ENCODE results near the gene SLAMF1.
"Not testable (repeated sequence)": the region's sequence is repeated elsewhere in the genome, so short reads cannot be mapped to it uniquely, and the experiment has no call there.

Gene SLAMF1, protein sequence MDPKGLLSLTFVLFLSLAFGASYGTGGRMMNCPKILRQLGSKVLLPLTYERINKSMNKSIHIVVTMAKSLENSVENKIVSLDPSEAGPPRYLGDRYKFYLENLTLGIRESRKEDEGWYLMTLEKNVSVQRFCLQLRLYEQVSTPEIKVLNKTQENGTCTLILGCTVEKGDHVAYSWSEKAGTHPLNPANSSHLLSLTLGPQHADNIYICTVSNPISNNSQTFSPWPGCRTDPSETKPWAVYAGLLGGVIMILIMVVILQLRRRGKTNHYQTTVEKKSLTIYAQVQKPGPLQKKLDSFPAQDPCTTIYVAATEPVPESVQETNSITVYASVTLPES

DNA sequence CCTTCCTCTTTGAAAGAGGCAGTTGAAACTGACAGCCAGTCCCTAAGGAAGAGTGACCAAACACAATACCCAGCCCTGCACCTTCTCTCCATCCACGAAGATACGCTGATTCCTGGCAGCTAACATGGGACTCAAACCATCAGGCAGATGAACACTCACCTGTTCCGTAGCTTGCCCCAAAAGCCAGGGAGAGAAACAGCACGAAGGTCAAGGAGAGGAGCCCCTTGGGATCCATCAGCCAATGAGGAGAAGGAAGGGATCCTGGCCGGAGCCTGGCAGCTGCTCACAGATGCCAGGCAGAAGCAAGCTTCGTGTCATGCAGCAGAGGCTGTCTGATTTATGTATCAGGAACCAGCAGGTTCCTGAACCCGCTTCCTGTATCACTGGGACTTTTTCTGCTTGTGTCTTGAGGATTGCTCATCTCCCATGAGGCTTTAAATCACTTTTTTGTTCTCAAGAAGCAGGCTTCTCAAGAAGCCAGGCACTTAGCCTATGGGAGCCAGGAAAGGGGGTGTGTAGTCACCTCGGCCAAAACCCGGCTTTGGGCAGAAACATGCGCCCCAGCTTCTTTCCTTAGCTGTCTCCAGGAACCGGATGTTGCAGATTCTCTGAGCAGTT is at the start of gene SLAMF1:
TSS of gene SLAMF1 (minus strand) at position 334 of the 618 bp plus-strand sequence. CDS start at position 235, 99 bp downstream.
- DNase-seq, result no peak

- DNase-seq, result not testable (repeated sequence)
These were observed 45.5 kb upstream of the SLAMF1 start for GRCh38 chr1:160692390-160692789.

DNA sequence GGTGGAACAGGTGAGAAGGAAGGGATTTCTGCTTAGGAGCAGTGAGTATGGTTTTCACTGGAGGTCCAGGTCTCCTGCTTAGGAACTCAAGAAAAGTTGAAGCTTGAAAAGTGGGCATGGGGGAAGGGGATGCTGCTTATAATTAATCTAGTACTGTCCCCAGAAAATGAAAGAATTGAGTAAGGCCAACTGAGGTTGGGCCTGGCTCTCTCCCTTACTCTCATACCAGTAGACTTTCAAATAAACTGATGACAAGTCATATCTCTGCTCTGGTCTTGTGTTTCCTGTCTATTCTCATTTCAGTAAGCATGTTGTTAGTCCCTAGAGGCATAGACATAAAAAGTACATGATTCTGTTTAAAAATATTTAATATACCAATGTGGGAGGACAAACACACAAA is 38.4 kb upstream of the SLAMF1 start:
- DNase-seq, result no peak

- DNase-seq, result no peak
These were observed 36.4 kb upstream of the SLAMF1 start for GRCh38 chr1:160682983-160683865.

DNA sequence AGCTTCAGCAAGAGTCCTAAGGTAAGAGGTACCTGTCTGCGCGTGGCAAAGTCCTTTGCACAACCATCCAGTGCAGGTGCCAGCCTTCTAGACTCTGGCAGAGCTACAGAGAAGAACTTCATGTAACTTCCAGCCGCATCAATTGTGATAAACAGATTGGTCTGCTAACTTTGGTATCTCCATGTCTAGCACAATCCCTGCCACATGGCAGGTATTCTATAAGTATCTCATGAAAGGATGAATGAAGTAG is 35.0 kb upstream of the SLAMF1 start:
- no peak for DNase-seq

- no peak for DNase-seq
These were observed 34.4 kb upstream of the SLAMF1 start for GRCh38 chr1:160681066-160681890.

GRCh38 chr1:160680399-160680798 is 33.6 kb upstream of the SLAMF1 start:
- DNase-seq, result no peak

DNA sequence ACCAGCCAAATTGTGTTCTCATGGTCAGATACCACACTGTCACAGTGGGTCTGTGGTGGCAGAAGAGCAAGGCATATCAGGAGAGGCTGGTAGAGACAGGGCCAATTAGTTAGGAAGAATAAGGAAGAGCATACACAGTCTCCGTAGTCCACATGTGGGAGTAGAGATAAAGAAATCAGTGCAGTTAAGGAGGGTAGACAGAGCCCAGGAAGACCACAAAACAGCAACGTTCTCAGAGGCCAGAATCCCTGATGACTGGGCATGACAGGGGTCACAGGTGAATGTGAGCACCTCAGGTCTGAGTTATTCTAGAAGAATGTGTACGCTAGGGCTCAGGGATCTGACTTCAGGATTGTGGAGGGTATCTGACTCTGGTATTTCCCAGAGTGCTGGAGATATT is 33.0 kb upstream of the SLAMF1 start:
- no peak for DNase-seq

- no peak for DNase-seq
These were observed 30.2 kb upstream of the SLAMF1 start for GRCh38 chr1:160676869-160677597.

DNA sequence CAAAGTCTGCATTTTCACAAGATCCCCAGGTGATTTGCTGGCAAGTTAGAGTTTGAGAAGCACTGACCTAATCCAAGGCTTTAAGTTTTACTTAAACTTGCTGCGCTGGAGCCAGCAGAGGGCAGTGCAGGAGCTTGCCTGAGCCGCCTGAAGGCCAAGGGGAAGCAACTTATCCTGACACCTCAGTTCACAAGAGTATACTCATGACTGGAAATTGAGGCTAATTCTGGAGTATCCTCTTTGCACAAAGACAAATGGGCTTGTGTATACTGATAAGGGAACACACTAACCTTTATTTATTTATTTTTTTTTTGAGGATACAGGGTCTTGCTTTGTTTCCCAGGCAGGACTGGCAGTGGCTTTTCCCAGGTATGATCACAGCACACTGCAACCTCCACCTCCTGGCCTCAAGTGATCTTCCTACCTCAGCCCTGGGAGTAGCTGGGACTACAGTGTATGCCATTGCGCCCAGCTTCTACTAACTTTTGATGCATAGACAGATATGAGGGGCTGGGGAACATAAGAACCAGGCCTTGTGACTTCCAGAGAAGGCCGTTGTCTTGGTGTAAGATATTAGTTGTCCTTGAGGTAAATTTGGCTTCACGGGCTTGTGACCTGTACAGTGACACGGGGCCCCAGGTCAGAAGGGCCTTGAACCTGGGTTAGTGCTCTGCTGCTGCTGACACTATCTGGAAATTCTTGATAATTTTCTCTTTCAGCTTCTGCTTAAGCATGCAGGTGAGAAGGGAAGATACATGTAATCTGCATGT is 29.0 kb upstream of the SLAMF1 start:
- peak; percentile 40 for DNase-seq

DNA sequence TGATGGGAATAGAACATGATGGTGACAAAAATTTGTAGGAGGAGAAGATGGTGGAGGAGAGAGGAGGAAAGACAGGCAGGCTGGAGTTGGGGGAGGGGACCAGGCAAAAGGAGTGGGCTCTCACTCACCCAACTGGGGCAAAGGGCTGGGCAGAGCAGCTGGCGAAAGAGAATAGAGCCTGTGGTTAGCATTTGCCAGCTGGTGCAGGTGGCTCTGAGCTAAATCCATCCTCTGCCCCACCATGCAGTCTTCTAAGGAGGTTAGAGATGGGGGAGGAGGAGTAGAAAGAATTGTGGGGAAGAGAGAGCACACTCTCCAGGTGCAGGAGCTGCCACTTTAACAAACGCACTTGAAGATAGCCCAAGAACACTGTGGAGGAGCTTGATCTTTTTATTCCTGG is 27.6 kb upstream of the SLAMF1 start:
- no peak for DNase-seq

DNA sequence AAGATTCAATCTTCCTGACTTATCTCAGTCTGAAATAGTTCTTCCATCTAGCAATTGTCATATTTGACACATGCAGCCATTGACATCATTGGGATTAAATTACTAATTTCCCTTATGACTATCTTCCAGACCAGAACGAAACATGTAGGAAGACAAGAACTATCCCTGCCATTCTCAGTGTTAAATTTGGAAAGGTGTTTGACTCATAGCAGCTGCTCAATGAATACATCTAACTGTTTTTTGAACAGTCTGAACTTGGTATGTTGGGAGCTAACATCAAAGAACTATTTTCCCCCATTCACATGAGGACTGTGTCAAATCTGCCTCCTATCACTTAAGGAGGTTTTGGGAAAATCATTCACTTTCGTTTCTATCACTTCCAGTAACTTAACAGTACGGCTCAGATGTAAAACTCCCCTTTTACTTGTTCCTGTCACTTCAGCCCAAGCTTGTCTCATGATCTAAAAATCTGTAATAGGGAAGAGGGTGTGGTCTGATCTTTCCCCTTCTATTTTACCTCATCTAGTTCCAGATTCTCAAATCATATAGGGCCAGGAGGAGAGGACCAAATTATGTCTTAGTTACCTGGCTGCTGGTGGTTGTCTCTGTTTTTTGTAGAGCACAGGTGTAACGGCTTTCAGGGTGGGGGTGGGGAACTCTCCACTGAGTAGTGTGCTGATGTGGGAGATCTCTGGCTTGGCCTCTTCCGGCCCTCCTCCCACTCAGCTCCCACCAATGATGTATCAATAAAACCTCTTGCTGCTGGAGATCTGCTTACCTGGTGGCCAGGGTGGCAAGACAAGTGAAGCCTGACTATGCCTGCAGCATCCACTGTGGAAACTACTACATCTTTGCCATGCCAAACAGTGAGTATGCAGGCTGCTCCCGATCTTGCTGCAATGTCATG is 26.2 kb upstream of the SLAMF1 start:
- DNase-seq, result no peak

- DNase-seq, result no peak
These were observed 25.0 kb upstream of the SLAMF1 start for GRCh38 chr1:160671603-160672517.

DNA sequence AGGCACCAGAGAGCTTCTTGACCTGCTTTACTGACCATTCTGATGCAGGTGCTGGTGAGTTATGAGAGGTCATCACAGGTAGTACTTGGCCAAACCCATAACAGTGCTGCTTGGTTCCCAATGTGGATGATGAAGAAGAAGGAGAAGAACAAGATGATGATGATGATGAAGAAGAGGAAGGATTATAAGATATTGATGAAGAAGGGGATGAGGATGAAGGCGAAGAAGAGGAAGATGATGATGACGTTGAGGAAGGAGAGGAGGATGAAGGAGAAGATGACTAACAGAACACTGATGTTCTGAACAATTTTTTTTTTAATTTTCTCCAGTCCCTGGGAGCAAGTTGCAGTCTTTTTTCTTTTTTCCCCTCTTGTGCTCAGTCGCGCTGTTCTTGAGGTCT is 23.9 kb upstream of the SLAMF1 start:
- DNase-seq, result no peak

- DNase-seq, result no peak
These were observed 23.0 kb upstream of the SLAMF1 start for GRCh38 chr1:160669802-160670201.

DNA sequence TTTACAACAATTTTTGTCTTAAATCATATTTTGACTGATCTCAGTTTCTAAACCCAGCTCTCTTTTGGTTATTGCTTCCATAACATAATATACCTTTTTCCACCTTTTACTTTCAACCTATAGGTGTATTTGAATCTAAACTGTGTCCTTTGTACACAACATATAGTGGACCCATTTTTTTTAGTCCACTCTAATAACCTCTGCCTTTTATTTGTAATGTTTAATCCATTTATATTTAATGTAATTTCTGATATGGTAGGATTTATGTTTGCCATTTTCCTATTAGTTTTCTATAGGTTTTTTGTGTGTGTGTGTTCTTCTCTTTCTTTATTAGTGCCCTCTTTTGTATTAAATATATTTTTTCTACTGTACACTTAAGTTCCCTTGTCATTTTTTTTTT is 22.4 kb upstream of the SLAMF1 start:
- DNase-seq, result no peak

GRCh38 chr1:160667896-160668295 is 21.1 kb upstream of the SLAMF1 start:
- DNase-seq, result no peak

DNA sequence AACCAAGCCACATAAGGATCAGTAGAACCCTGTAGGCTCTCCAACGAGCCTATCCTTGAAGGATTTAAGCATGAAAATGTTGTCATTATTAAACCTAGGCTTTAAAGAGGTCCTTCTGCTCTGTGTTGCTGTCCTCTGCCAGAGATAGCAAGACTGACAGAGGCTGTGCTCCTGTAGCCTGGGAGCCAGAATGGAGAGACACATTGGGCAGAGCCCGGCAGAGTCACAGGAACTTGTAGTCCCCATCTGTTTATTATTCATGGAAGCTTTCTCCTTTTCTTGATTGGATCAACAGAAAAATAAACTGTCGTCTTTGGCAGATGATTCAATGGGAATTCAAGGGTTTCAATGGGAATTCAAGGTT is 19.2 kb upstream of the SLAMF1 start:
- no peak for DNase-seq

DNA sequence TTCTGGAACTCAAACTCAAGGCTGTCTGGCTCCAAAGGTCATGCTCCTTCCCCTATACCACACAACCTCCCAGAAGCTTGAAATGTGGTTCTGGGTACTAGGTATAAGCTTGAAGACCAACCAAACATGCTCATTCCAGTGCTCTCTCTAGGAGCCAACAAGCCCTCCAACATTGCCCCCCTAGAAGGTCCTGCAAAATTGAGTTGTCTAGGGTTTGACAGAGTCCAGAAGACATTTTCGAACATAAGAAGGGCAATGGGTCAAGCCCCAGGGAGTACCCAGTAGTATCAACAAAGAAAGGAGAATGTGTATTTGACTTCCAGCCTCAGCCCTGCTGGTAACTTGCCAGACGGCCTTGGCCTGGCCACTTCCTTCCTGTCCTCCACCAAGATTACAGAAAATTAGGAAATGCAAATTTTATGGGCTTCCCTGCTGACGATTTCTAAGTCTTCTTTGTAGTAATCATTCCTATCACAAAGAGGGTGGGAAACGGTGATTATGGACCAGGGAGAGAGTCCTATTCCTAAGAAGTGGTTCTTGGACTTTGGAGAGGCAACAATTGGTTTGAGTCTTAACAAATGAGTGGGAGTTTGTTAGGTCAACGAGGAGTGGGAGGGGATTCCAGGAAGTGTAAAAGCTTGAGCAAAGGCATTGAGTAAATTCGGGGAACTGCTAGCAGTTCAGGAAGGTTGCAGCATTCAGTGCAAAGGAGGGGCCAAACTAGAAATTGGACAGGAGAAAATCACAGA is 18.7 kb upstream of the SLAMF1 start:
- DNase-seq, result no peak
